ENCODE data around the gene SERTAD4.
"Not testable (repeated sequence)": the region's sequence is repeated elsewhere in the genome, so short reads cannot be mapped to it uniquely, and the experiment has no call there.

SERTAD4 gene

GRCh38 chr1:210232511-210233215 is at the start of gene SERTAD4:
Gene SERTAD4, plus strand, starts transcription at chr1:210232796. Its CDS starts 5,165 bp downstream, at chr1:210237961.
- Histone ChIP-seq H3K27me3 (ENCODE audit: insufficient read depth, low read length) (peaks cover 13% of the 10 kb centered on the region), H2AFZ (ENCODE audit: low read length, unreplicated experiment) (peak within 1 kb of the TSS; percentile 77), H3K4me1 (ENCODE audit: control insufficient read depth, insufficient read depth, low read length, unreplicated experiment) (peaks cover 31% of the 10 kb centered on the region), H3K79me2 (ENCODE audit: control insufficient read depth, insufficient read depth, low read length, unreplicated experiment) (no peaks in the 10 kb centered on the region), H3K4me3 (ENCODE audit: low read depth, low read length) (peak within 1 kb of the TSS; percentile 83), H3K27ac (ENCODE audit: low read depth, low read length) (peak within 1 kb of the TSS; percentile 41; the same call in 1 of the 2 replicates), H3K36me3 (ENCODE audit: insufficient read depth, low read length) (no peaks in the 10 kb centered on the region)

- H3K4me1 ChIP-seq (ENCODE audit: control insufficient read depth, insufficient read depth, low read length, unreplicated experiment) = peaks cover 14% of the 10 kb centered on the region
- H3K27me3 ChIP-seq (ENCODE audit: insufficient read depth, low read length) = no peaks in the 10 kb centered on the region
- H3K4me3 ChIP-seq (ENCODE audit: low read depth, low read length) = no peak overlapping the region
- H3K27ac ChIP-seq (ENCODE audit: low read depth, low read length) = no peak overlapping the region
- H3K36me3 ChIP-seq (ENCODE audit: insufficient read depth, low read length) = no peaks in the 10 kb centered on the region
- H2AFZ ChIP-seq (ENCODE audit: low read length, unreplicated experiment) = no peak overlapping the region
- no peaks in the 10 kb centered on the region for H3K79me2 ChIP-seq (ENCODE audit: control insufficient read depth, insufficient read depth, low read length, unreplicated experiment)
These were observed 47.5 kb upstream of the SERTAD4 start for GRCh38 chr1:210185063-210185462.

- not testable (repeated sequence) for H3K27me3 ChIP-seq (ENCODE audit: insufficient read depth, low read length); H3K79me2 ChIP-seq (ENCODE audit: control insufficient read depth, insufficient read depth, low read length, unreplicated experiment); H3K36me3 ChIP-seq (ENCODE audit: insufficient read depth, low read length); H3K27ac ChIP-seq (ENCODE audit: low read depth, low read length); H2AFZ ChIP-seq (ENCODE audit: low read length, unreplicated experiment); H3K4me3 ChIP-seq (ENCODE audit: low read depth, low read length)
- H3K4me1 ChIP-seq (ENCODE audit: control insufficient read depth, insufficient read depth, low read length, unreplicated experiment) = peaks cover 14% of the 10 kb centered on the region
These were observed 44.6 kb upstream of the SERTAD4 start for GRCh38 chr1:210187849-210188606.

- no peaks in the 10 kb centered on the region for H3K79me2 ChIP-seq (ENCODE audit: control insufficient read depth, insufficient read depth, low read length, unreplicated experiment)
These were observed 43.2 kb upstream of the SERTAD4 start for GRCh38 chr1:210189426-210189825.

GRCh38 chr1:210195635-210196160 is 36.9 kb upstream of the SERTAD4 start:
- peaks cover 3% of the 10 kb centered on the region; the same call in 1 of the 2 replicates for H3K27me3 ChIP-seq (ENCODE audit: insufficient read depth, low read length)

More at GRCh38 chr1:210189426-210189825, 43.2 kb upstream of the SERTAD4 start:
- Histone ChIP-seq H3K27ac (ENCODE audit: low read depth, low read length) (no peak overlapping the region), H3K27me3 (ENCODE audit: insufficient read depth, low read length) (no peaks in the 10 kb centered on the region), H3K4me1 (ENCODE audit: control insufficient read depth, insufficient read depth, low read length, unreplicated experiment) (peaks cover 14% of the 10 kb centered on the region), H3K36me3 (ENCODE audit: insufficient read depth, low read length) (no peaks in the 10 kb centered on the region), H2AFZ (ENCODE audit: low read length, unreplicated experiment) (no peak overlapping the region), H3K4me3 (ENCODE audit: low read depth, low read length) (no peak overlapping the region)

GRCh38 chr1:210196266-210196665 is 36.3 kb upstream of the SERTAD4 start:
- H3K36me3 ChIP-seq (ENCODE audit: insufficient read depth, low read length); H3K27me3 ChIP-seq (ENCODE audit: insufficient read depth, low read length); H3K27ac ChIP-seq (ENCODE audit: low read depth, low read length); H2AFZ ChIP-seq (ENCODE audit: low read length, unreplicated experiment); H3K4me3 ChIP-seq (ENCODE audit: low read depth, low read length); H3K4me1 ChIP-seq (ENCODE audit: control insufficient read depth, insufficient read depth, low read length, unreplicated experiment); H3K79me2 ChIP-seq (ENCODE audit: control insufficient read depth, insufficient read depth, low read length, unreplicated experiment): not testable (repeated sequence)

More at GRCh38 chr1:210195635-210196160, 36.9 kb upstream of the SERTAD4 start:
- Histone ChIP-seq H2AFZ (ENCODE audit: low read length, unreplicated experiment) (no peak overlapping the region), H3K4me3 (ENCODE audit: low read depth, low read length) (no peak overlapping the region), H3K36me3 (ENCODE audit: insufficient read depth, low read length) (no peaks in the 10 kb centered on the region), H3K79me2 (ENCODE audit: control insufficient read depth, insufficient read depth, low read length, unreplicated experiment) (no peaks in the 10 kb centered on the region), H3K4me1 (ENCODE audit: control insufficient read depth, insufficient read depth, low read length, unreplicated experiment) (no peaks in the 10 kb centered on the region), H3K27ac (ENCODE audit: low read depth, low read length) (no peak overlapping the region)

- Histone ChIP-seq H3K27ac (ENCODE audit: low read depth, low read length) (no peak overlapping the region), H3K27me3 (ENCODE audit: insufficient read depth, low read length) (peaks cover 3% of the 10 kb centered on the region; the same call in 1 of the 2 replicates), H3K79me2 (ENCODE audit: control insufficient read depth, insufficient read depth, low read length, unreplicated experiment) (no peaks in the 10 kb centered on the region), H3K4me1 (ENCODE audit: control insufficient read depth, insufficient read depth, low read length, unreplicated experiment) (peaks cover 7% of the 10 kb centered on the region), H3K36me3 (ENCODE audit: insufficient read depth, low read length) (no peaks in the 10 kb centered on the region), H2AFZ (ENCODE audit: low read length, unreplicated experiment) (no peak overlapping the region), H3K4me3 (ENCODE audit: low read depth, low read length) (no peak overlapping the region)
These were observed 33.8 kb upstream of the SERTAD4 start for GRCh38 chr1:210198840-210199239.

- H2AFZ ChIP-seq (ENCODE audit: low read length, unreplicated experiment) = no peak overlapping the region
- H3K4me3 ChIP-seq (ENCODE audit: low read depth, low read length) = no peak overlapping the region
- no peak overlapping the region for H3K27ac ChIP-seq (ENCODE audit: low read depth, low read length)
- H3K36me3 ChIP-seq (ENCODE audit: insufficient read depth, low read length) = no peaks in the 10 kb centered on the region
- peaks cover 7% of the 10 kb centered on the region for H3K4me1 ChIP-seq (ENCODE audit: control insufficient read depth, insufficient read depth, low read length, unreplicated experiment)
- H3K27me3 ChIP-seq (ENCODE audit: insufficient read depth, low read length) = peaks cover 3% of the 10 kb centered on the region; the same call in 1 of the 2 replicates
- H3K79me2 ChIP-seq (ENCODE audit: control insufficient read depth, insufficient read depth, low read length, unreplicated experiment) = no peaks in the 10 kb centered on the region
These were observed 32.4 kb upstream of the SERTAD4 start for GRCh38 chr1:210200124-210200736.

GRCh38 chr1:210201681-210202080 is 30.9 kb upstream of the SERTAD4 start:
- Histone ChIP-seq H2AFZ (ENCODE audit: low read length, unreplicated experiment) (no peak overlapping the region), H3K36me3 (ENCODE audit: insufficient read depth, low read length) (no peaks in the 10 kb centered on the region), H3K27ac (ENCODE audit: low read depth, low read length) (no peak overlapping the region), H3K79me2 (ENCODE audit: control insufficient read depth, insufficient read depth, low read length, unreplicated experiment) (no peaks in the 10 kb centered on the region), H3K27me3 (ENCODE audit: insufficient read depth, low read length) (peaks cover 3% of the 10 kb centered on the region; the same call in 1 of the 2 replicates), H3K4me1 (ENCODE audit: control insufficient read depth, insufficient read depth, low read length, unreplicated experiment) (peaks cover 7% of the 10 kb centered on the region), H3K4me3 (ENCODE audit: low read depth, low read length) (no peak overlapping the region)

GRCh38 chr1:210207597-210208450 is 24.8 kb upstream of the SERTAD4 start:
- H3K79me2 ChIP-seq (ENCODE audit: control insufficient read depth, insufficient read depth, low read length, unreplicated experiment) = no peaks in the 10 kb centered on the region
- no peak overlapping the region for H2AFZ ChIP-seq (ENCODE audit: low read length, unreplicated experiment)
- H3K4me1 ChIP-seq (ENCODE audit: control insufficient read depth, insufficient read depth, low read length, unreplicated experiment) = no peaks in the 10 kb centered on the region
- H3K36me3 ChIP-seq (ENCODE audit: insufficient read depth, low read length) = no peaks in the 10 kb centered on the region
- no peak overlapping the region for H3K4me3 ChIP-seq (ENCODE audit: low read depth, low read length)
- no peaks in the 10 kb centered on the region for H3K27me3 ChIP-seq (ENCODE audit: insufficient read depth, low read length)
- H3K27ac ChIP-seq (ENCODE audit: low read depth, low read length) = no peak overlapping the region
